Gastrocnemius medialis (tissue), 4 donors: ENCODE data around the gene P2RY14. TPM values are rescaled to one million over a fixed set of nuclear protein-coding genes. Genes with fewer than 3 reads are reported as not detected.

Experiments
- ATAC-seq, 2 donors: fragments of 150-250 bp; one replicate each; pipeline ENCODE4 v1.9.1; 2016
- DNase-seq, 2 donors: peaks; one replicate each; pipeline ENCODE4 v3.0.0-alpha.2; 2019
- H3K27ac ChIP-seq, 4 donors: fragments of 200-600 bp; sonication (generic); 1 replicate in 1 of 4; 2 replicates in 3 of 4; pipeline ENCODE4 v1.5.1; 2016 to 2018; ENCODE audit warnings: mild to moderate bottlenecking in 2 of 4, moderate library complexity in 1 of 4
- H3K27me3 ChIP-seq, 3 donors: fragments of 200-600 bp; sonication (generic) in 2 of 3; 1 replicate in 1 of 3; 2 replicates in 2 of 3; pipeline versions ENCODE4 v1.5.1 to v1.6.0; 2016 to 2019; ENCODE audit warnings: mild to moderate bottlenecking in 1 of 3, moderate library complexity in 1 of 3
- H3K36me3 ChIP-seq, 2 donors: fragments of 200-600 bp; sonication (generic) in 1 of 2; one replicate each; pipeline ENCODE4 v1.5.1; 2017 to 2018
- H3K4me1 ChIP-seq, 2 donors: fragments of 200-600 bp; sonication (generic) in 1 of 2; one replicate each; pipeline ENCODE4 v1.5.1; 2016 to 2017; ENCODE audit warnings: mild to moderate bottlenecking in 2 of 2
- H3K4me3 ChIP-seq, 4 donors: fragments of 200-600 bp; sonication (generic) in 3 of 4; 1 replicate in 1 of 4; 2 replicates in 3 of 4; pipeline ENCODE4 v1.5.1; 2016 to 2019; ENCODE audit warnings: mild to moderate bottlenecking in 2 of 4
- H3K9me3 ChIP-seq, 3 donors: fragments of 200-600 bp; sonication (generic) in 2 of 3; 1 replicate in 1 of 3; 2 replicates in 2 of 3; pipeline ENCODE4 v1.5.1; 2016 to 2019
- POLR2A ChIP-seq, 2 donors: fragments of 450-650 bp; IDR thresholded peaks; one replicate each; pipeline ENCODE4 v1.6.1; 2017; ENCODE audit warnings: antibody characterized with exemption in 2 of 2, mild to moderate bottlenecking in 2 of 2, moderate library complexity in 2 of 2
- in situ Hi-C, 4 donors: fragments of 200-750 bp; cut with MboI; loops; one replicate each; pipeline versions ENCODE4 v1.15.0 to v1.8.0; 2017; ENCODE audit warnings: low sequenced_read_pairs in 4 of 4
- intact Hi-C: fragments of 100-400 bp; cut with DNase I; formaldehyde crosslinking; loops from one replicate; pipeline ENCODE4 v1.15.1; 2023; ENCODE audit warnings: low total_unique reads
- total RNA-seq, 4 donors: library from RNA; depleted of rRNA; stranded (reverse); fragments of >200 nt; gene quantifications; one replicate each; pipeline versions ENCODE4 v1.1.0 to v1.2.3, GENCODE V29; 2016
- TF ChIP-seq, protein P1 (sequence below), 5 experiments: fragments of 450-650 bp in 3 of 5; fragments of 200-600 bp in 2 of 5; sonication (generic) in 2 of 5; IDR thresholded peaks in 4 of 5; conservative IDR thresholded peaks in 1 of 5; 1 replicate in 4 of 5; 2 replicates in 1 of 5; pipeline ENCODE4 v1.5.1; 2016 to 2019; ENCODE audit warnings: antibody characterized with exemption in 5 of 5, mild to moderate bottlenecking in 3 of 5, moderate library complexity in 3 of 5

The P2RY14 gene
- total RNA-seq, 4 donors from 2014 or later, result 3.3 to 5.2 (median 3.8) TPM

DNA sequence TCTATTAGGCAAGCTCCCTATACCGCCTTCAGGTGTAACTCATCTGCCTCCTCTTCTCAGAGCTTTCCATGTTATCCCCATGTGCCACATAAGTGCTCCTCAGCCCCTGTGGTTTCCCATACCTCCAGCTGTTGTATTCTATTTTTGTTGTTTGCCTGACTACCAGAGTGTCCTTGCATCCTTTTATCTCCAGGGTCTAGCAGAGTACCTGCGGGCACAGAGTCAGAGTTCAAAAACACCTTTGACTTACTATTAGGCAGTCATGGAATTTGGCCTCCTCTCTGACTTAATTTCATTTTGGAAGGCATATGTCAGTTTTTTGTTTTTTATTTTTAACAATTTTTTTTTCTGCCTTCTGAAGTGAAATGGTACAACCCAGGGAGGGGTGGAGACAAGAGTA is 31.2 kb upstream of the P2RY14 start:
- DNase-seq (no peak), ATAC-seq (no peak)
- intact Hi-C loops, result no loop called here
- Histone ChIP-seq H3K27ac (no peak overlapping the region), H3K4me3 (no peak overlapping the region), H3K27me3 (no peaks in the 10 kb centered on the region), H3K36me3 (no peaks in the 10 kb centered on the region), H3K9me3 (no peaks in the 10 kb centered on the region), H3K4me1 (no peaks in the 10 kb centered on the region)
- in situ Hi-C loops, result no loop called here
- no peak for TF ChIP-seq POLR2A (IDR thresholded peaks at IDR 0.05)
- TF ChIP-seq, protein P1, sequence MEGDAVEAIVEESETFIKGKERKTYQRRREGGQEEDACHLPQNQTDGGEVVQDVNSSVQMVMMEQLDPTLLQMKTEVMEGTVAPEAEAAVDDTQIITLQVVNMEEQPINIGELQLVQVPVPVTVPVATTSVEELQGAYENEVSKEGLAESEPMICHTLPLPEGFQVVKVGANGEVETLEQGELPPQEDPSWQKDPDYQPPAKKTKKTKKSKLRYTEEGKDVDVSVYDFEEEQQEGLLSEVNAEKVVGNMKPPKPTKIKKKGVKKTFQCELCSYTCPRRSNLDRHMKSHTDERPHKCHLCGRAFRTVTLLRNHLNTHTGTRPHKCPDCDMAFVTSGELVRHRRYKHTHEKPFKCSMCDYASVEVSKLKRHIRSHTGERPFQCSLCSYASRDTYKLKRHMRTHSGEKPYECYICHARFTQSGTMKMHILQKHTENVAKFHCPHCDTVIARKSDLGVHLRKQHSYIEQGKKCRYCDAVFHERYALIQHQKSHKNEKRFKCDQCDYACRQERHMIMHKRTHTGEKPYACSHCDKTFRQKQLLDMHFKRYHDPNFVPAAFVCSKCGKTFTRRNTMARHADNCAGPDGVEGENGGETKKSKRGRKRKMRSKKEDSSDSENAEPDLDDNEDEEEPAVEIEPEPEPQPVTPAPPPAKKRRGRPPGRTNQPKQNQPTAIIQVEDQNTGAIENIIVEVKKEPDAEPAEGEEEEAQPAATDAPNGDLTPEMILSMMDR (IDR thresholded peaks at IDR 0.05 in 4 of 5, conservative IDR thresholded peaks at IDR 0.05 in 1 of 5), result no peak

DNA sequence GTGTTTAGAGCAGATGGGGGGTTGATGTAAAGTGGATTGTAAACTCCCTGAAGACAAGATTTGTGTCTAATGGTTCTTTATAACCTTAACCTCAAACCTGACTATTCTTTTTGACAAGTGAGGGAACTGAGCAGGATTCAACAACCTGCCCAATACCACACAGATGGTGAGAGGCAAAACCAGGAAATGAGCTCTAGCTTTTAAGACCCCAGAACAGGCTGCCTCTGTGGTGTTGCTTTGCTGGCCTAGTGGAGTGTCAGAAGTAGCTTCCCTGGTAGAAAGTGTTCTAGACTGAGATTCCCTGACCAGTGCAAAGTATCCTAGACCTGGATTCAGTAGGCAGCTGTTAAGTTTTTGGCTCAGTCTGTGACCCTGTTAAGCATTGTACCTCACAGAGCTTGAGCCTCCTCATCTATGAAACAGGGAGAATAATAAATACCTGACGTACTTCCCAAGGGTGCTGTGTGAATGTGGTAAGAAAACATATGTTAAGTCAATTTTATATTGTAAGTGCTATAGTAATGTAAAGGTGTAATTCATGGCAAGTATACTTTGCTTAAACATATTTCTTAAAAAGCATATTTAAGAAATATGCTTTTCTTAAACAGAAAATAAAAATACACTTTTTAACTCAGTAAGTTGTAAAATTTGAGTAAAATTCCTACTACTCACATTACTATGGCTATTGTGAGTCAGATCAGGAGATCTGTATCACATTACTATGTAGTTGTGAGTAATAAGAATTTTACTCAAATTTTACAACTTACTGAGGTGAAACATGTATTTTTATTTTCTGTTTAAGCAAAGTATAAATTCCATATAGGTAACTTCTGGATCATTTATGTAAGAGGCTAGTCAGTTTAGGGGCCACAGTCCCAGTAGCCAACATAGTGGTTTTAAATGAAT is 29.5 kb upstream of the P2RY14 start:
- ATAC-seq (no peak), DNase-seq (no peak)
- Histone ChIP-seq H3K9me3 (no peaks in the 10 kb centered on the region), H3K27me3 (no peaks in the 10 kb centered on the region), H3K4me3 (no peak overlapping the region), H3K27ac (no peak overlapping the region), H3K36me3 (no peaks in the 10 kb centered on the region), H3K4me1 (no peaks in the 10 kb centered on the region)
- intact Hi-C loops, result no loop called here
- in situ Hi-C loops, result no loop called here
- TF ChIP-seq POLR2A (IDR thresholded peaks at IDR 0.05), result no peak
- TF ChIP-seq, protein P1 (IDR thresholded peaks at IDR 0.05 in 4 of 5, conservative IDR thresholded peaks at IDR 0.05 in 1 of 5), result no peak

DNA sequence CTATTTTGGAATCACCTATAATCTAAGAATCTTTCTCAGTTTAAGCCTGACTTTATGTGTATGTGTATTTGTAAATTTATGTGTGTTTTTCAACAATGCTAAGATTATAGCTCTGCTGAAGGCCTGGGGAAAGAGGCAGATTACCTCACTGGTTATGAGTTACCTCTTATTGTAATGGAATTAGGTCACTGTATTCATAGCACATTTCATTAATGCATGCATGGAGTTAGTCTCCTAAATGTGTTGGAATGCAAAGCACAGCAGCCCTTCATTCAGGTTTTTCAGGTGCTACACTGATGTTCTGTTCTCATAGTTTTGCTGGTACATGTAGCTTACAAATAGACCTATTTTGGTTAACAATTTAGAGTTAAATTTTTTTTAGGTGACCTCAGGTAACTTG is 28.8 kb upstream of the P2RY14 start:
- no peaks in the 10 kb centered on the region for H3K27me3 ChIP-seq
- no peak overlapping the region for H3K4me3 ChIP-seq
- H3K4me1 ChIP-seq, result no peaks in the 10 kb centered on the region
- in situ Hi-C loops, result no loop called here
- H3K27ac ChIP-seq, result no peak overlapping the region
- no peaks in the 10 kb centered on the region for H3K36me3 ChIP-seq
- ATAC-seq (no peak), DNase-seq (no peak)
- TF ChIP-seq, protein P1 (IDR thresholded peaks at IDR 0.05 in 4 of 5, conservative IDR thresholded peaks at IDR 0.05 in 1 of 5), result no peak
- no peak for TF ChIP-seq POLR2A (IDR thresholded peaks at IDR 0.05)
- H3K9me3 ChIP-seq, result no peaks in the 10 kb centered on the region
- intact Hi-C loops, result no loop called here

DNA sequence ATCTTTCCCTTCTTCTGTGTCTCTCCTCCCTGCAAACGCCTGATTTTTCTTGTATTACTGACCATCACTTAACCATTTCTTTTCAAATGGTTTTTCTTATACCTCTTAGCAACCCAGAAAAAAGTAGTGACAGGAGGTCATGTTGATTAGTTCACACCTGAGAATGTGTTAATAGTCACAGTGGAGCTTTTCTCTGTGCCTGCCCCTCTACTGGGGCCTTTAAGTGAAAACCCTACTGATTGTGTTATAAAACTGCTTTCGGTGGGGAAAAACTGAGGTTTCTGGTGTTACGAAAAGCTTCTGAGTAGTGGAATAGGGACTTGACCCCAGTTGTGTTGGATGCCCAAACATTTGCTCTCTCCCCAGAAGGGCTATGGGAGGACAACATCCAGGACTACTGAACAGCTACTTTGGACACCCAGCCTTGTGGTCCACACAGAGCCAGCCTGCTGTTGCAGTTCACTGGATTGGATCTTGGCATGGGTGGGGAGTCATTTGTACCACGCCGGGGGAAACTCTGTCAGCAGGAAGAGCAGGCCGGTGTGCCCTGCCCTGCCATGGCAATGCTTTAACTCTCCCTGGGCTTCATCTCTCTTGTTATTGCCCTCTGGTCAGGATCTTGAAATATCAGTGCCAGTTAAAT is 27.9 kb upstream of the P2RY14 start:
- ATAC-seq, result no peak
- Histone ChIP-seq H3K27me3 (no peaks in the 10 kb centered on the region), H3K27ac (no peak overlapping the region), H3K36me3 (no peaks in the 10 kb centered on the region), H3K9me3 (no peaks in the 10 kb centered on the region), H3K4me3 (no peak overlapping the region), H3K4me1 (no peaks in the 10 kb centered on the region)
- in situ Hi-C loops (no loop called here), intact Hi-C loops (no loop called here)
- DNase-seq, result no peak
- TF ChIP-seq, protein P1 (IDR thresholded peaks at IDR 0.05 in 4 of 5, conservative IDR thresholded peaks at IDR 0.05 in 1 of 5), result no peak
- TF ChIP-seq POLR2A (IDR thresholded peaks at IDR 0.05), result no peak
